ENCODE results near the gene RNF31.

RNF31 gene

GRCh38 chr14:24138396-24139271 lies 8.7 kb upstream of the RNF31 start:
- no peak for DNase-seq

GRCh38 chr14:24139272-24139934 lies 7.9 kb upstream of the RNF31 start:
- no peak for DNase-seq

- peak; percentile 100 for DNase-seq
Measured at GRCh38 chr14:24141097-24141880, 6.0 kb upstream of the RNF31 start, which contains the start of gene EMC9. EMC9 (minus strand) TSS chr14:24141591; CDS start chr14:24141304, 287 bp downstream.

GRCh38 chr14:24143511-24143910 lies 3.8 kb upstream of the RNF31 start:
- DNase-seq: peak; percentile 12

GRCh38 chr14:24144451-24144850 lies 2.8 kb upstream of the RNF31 start:
- DNase-seq: no peak

- DNase-seq: no peak
Measured at GRCh38 chr14:24145219-24145618, 2.1 kb upstream of the RNF31 start.

- peak; percentile 87 for DNase-seq
Measured at GRCh38 chr14:24145690-24146452, 1.4 kb upstream of the RNF31 start.

- DNase-seq: peak; percentile 98
Measured at GRCh38 chr14:24146453-24146977, 783 bp upstream of the RNF31 start, which contains the start of gene PSME2. PSME2 (minus strand) TSS chr14:24146610; CDS start chr14:24146581, 29 bp downstream.

GRCh38 chr14:24147761-24148428 lies 597 bp downstream of the RNF31 start:
- DNase-seq: no peak

- no peak for DNase-seq
Measured at GRCh38 chr14:24149302-24149969, 2.1 kb downstream of the RNF31 start.

- no peak for DNase-seq
Measured at GRCh38 chr14:24150061-24150460, 2.8 kb downstream of the RNF31 start.

GRCh38 chr14:24150567-24150966 lies 3.3 kb downstream of the RNF31 start:
- DNase-seq: no peak

- DNase-seq: no peak
Measured at GRCh38 chr14:24150993-24151392, 3.7 kb downstream of the RNF31 start.

GRCh38 chr14:24151404-24152080 lies 4.2 kb downstream of the RNF31 start:
- no peak for DNase-seq

GRCh38 chr14:24155100-24155499 lies 7.8 kb downstream of the RNF31 start:
- DNase-seq: no peak

GRCh38 chr14:24156840-24157239 lies 9.5 kb downstream of the RNF31 start:
- DNase-seq: no peak

GRCh38 chr14:24157331-24157730 lies 10.0 kb downstream of the RNF31 start:
- no peak for DNase-seq

- no peak for DNase-seq
Measured at GRCh38 chr14:24159777-24160498, 12.6 kb downstream of the RNF31 start.

- DNase-seq: no peak
Measured at GRCh38 chr14:24160499-24160849, 13.2 kb downstream of the RNF31 start.

Measured in inflammatory macrophage treated with lipopolysaccharide for 4 hours (primary cell).